ENCODE results near the gene PHYKPL.

Gene PHYKPL

GRCh38 chr5:178212241-178213002 is 20.2 kb downstream of the PHYKPL start:
- H3K9me3 ChIP-seq (replicated peaks in 1 of 11) = no peaks in the 10 kb centered on the region
- peaks cover 95 to 100% (median 100%) of the 10 kb centered on the region in 11 experiments for H4K20me1 ChIP-seq
- no peak for TF ChIP-seq Cebpa-rat (IDR thresholded peaks at IDR 0.05)
- H3K9ac ChIP-seq = peak overlapping the region in 2 of 11 experiments; percentile 32 to 34; a peak in 4 of 22 replicates
- peaks cover 15 to 55% (median 36%) of the 10 kb centered on the region in 10 experiments for H3K4me1 ChIP-seq
- H3K4me2 ChIP-seq = no peak overlapping the region
- no peak overlapping the region for H3K4me3 ChIP-seq
- no peak overlapping the region; a peak in 1 of 22 replicates for H3K27ac ChIP-seq
- H3K36me3 ChIP-seq = peaks cover 98 to 100% (median 100%) of the 10 kb centered on the region in 11 experiments
- no peaks in the 10 kb centered on the region for H3K27me3 ChIP-seq

- H3K27ac ChIP-seq = no peak overlapping the region
- H3K27me3 ChIP-seq = no peaks in the 10 kb centered on the region
- no peak overlapping the region for H3K4me2 ChIP-seq
- peaks cover 100% of the 10 kb centered on the region in 11 experiments for H4K20me1 ChIP-seq
- H3K36me3 ChIP-seq = peaks cover 99 to 100% (median 100%) of the 10 kb centered on the region in 11 experiments
- H3K9ac ChIP-seq = no peak overlapping the region; a peak in 1 of 22 replicates
- TF ChIP-seq Cebpa-rat (IDR thresholded peaks at IDR 0.05) = no peak
- H3K4me3 ChIP-seq = no peak overlapping the region
- H3K4me1 ChIP-seq = peaks cover 26 to 61% (median 44%) of the 10 kb centered on the region in 10 experiments
- no peaks in the 10 kb centered on the region for H3K9me3 ChIP-seq (replicated peaks in 1 of 11)
Measured at GRCh38 chr5:178211095-178212048, 21.2 kb downstream of the PHYKPL start.

DNA sequence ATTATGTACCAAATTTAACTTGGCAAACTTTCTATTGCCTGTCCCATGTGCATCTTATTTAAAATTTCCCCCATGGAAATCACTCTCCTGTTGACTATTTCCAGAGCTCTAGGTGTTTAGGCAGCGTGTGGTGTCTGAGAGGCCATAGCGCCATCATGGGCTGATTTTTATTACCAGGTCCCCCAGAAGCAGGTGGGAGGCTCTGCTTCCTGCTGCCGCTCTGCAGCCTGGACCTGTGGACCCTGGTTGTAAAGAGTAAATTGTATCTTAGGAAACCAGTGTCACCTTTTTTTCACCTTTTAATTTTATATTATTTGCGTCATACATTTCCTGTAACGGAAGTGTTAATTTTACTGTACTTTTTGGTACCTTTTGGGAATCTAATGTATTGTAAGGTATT is 21.9 kb downstream of the PHYKPL start:
- Histone ChIP-seq H3K9me3 (replicated peaks in 1 of 11) (no peaks in the 10 kb centered on the region; a peak in 2 of 22 replicates), H3K27ac (no peak overlapping the region), H3K4me1 (peaks cover 30 to 60% (median 43%) of the 10 kb centered on the region in 10 experiments), H4K20me1 (peaks cover 100% of the 10 kb centered on the region in 11 experiments), H3K4me2 (no peak overlapping the region), H3K27me3 (no peaks in the 10 kb centered on the region), H3K4me3 (no peak overlapping the region), H3K36me3 (peaks cover 97 to 100% (median 100%) of the 10 kb centered on the region in 11 experiments), H3K9ac (no peak overlapping the region)
- no peak for TF ChIP-seq Cebpa-rat (IDR thresholded peaks at IDR 0.05)

GRCh38 chr5:178210073-178210535 is 22.5 kb downstream of the PHYKPL start:
- Histone ChIP-seq H3K9me3 (replicated peaks in 1 of 11) (no peaks in the 10 kb centered on the region; a peak in 3 of 22 replicates), H3K4me2 (no peak overlapping the region; a peak in 1 of 22 replicates), H3K9ac (peak overlapping the region in 3 of 11 experiments; percentile 13 to 21 (median 19); a peak in 1 of 22 replicates), H4K20me1 (peaks cover 99 to 100% (median 100%) of the 10 kb centered on the region in 11 experiments), H3K27ac (no peak overlapping the region), H3K36me3 (peaks cover 91 to 100% (median 100%) of the 10 kb centered on the region in 11 experiments), H3K4me1 (peaks cover 25 to 54% (median 38%) of the 10 kb centered on the region in 10 experiments), H3K4me3 (no peak overlapping the region), H3K27me3 (no peaks in the 10 kb centered on the region)
- TF ChIP-seq Cebpa-rat (IDR thresholded peaks at IDR 0.05) = no peak

DNA sequence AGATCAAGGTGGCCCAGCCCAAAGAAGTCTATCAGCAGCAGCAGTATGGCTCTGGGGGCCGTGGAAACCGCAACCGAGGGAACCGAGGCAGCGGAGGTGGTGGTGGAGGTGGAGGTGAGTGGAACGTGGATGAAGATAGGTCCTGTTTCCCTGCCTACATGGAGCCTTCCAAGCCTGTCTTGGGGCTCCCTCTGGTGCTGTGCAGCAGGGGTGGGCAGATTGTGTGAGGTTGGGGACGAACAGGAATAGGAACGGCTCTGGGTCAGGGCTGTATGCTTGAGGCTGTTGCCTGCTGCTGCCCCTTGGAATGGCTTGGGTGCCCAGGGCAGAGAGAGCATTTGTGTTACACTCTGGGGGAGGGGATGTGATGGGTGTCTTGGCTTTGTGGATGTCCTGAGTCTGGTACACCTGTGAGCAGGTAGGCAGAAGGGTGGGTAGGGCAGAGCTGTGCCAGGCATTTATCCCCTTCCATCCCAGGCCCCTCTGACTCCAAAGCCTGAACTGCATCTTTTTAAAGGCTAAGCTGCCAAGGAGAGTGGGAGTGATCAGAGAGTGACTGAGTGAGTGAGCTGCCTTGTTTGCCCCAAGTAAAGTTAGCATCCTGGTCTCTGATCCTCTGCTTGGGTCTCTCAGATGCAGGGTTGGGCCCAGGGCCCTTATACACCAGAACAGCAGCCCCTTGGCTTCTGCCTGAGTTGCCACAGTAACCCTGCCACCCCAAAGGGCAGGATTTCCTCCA is 23.1 kb downstream of the PHYKPL start:
- Histone ChIP-seq H3K9me3 (replicated peaks in 1 of 11) (no peaks in the 10 kb centered on the region; a peak in 4 of 22 replicates), H3K36me3 (peaks cover 85 to 97% (median 94%) of the 10 kb centered on the region in 11 experiments), H3K27ac (no peak overlapping the region), H3K9ac (peak overlapping the region in 3 of 11 experiments; percentile 19 to 37 (median 21); a peak in 3 of 22 replicates), H4K20me1 (peaks cover 93 to 100% (median 100%) of the 10 kb centered on the region in 11 experiments), H3K27me3 (no peaks in the 10 kb centered on the region), H3K4me1 (peaks cover 24 to 49% (median 34%) of the 10 kb centered on the region in 10 experiments), H3K4me3 (no peak overlapping the region), H3K4me2 (no peak overlapping the region; a peak in 2 of 22 replicates)
- no peak for TF ChIP-seq Cebpa-rat (IDR thresholded peaks at IDR 0.05)

DNA sequence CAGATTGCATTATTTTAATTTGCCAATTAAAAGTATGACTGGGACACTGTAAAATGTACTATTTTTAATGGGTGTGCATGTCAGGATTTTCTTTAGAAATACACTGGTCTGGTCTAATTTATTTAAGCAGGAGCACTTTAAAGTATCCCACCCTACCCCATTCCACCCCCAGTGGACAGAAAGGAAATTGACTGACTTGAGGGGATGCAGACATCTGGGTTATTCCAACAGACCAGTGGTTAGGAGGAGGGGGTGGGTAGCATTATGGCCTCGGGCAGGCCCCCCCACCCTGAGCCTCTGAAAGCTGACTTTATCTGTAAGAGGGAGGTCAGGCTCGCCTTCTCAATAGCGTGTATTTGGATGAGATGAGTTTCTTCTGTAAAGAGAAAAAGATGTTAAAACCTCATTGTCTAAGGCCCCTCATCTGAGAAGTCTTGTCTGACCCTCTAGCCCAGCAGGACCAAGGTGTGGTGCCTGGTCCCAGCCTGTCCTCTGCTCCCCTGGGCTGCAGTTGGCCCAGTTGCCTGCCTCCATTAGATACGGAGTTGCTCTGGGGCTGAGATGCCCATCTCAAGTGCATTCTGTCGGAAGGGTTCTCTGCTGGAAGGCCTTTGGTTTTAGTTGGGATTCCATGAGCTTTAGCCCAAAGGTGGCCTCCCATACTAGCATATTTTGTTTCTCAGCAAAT is 23.9 kb downstream of the PHYKPL start:
- peak overlapping the region in 3 of 11 experiments; percentile 94 to 98 (median 96); a peak in 7 of 22 replicates for H3K4me2 ChIP-seq

GRCh38 chr5:178207917-178208280 is 24.7 kb downstream of the PHYKPL start:
- Histone ChIP-seq H3K36me3 (peaks cover 69 to 81% (median 78%) of the 10 kb centered on the region in 11 experiments), H3K9me3 (replicated peaks in 1 of 11) (no peaks in the 10 kb centered on the region; a peak in 4 of 22 replicates), H3K4me1 (peaks cover 24 to 46% (median 31%) of the 10 kb centered on the region in 10 experiments), H3K27ac (no peak overlapping the region), H3K4me3 (peak overlapping the region in 5 of 10 experiments; percentile 28 to 100 (median 100); a peak in 5 of 20 replicates), H3K9ac (peak overlapping the region in 9 of 11 experiments; percentile 2 to 100 (median 99); a peak in 10 of 22 replicates), H3K4me2 (peak overlapping the region; percentile 84 to 98 (median 95)), H3K27me3 (no peaks in the 10 kb centered on the region), H4K20me1 (peaks cover 77 to 85% (median 84%) of the 10 kb centered on the region in 11 experiments)
- TF ChIP-seq Cebpa-rat (IDR thresholded peaks at IDR 0.05) = no peak

More for the DNA sequence above, 23.9 kb downstream of the PHYKPL start:
- Histone ChIP-seq H3K36me3 (peaks cover 77 to 89% (median 86%) of the 10 kb centered on the region in 11 experiments), H3K9me3 (replicated peaks in 1 of 11) (no peaks in the 10 kb centered on the region; a peak in 4 of 22 replicates), H3K9ac (peak overlapping the region in 1 of 11 experiments; percentile 37; a peak in 1 of 22 replicates), H3K27ac (no peak overlapping the region), H3K27me3 (no peaks in the 10 kb centered on the region), H3K4me3 (no peak overlapping the region), H4K20me1 (peaks cover 85 to 93% (median 92%) of the 10 kb centered on the region in 11 experiments), H3K4me1 (peaks cover 24 to 49% (median 33%) of the 10 kb centered on the region in 10 experiments)
- TF ChIP-seq Cebpa-rat (IDR thresholded peaks at IDR 0.05) = no peak

Data from BLaER1 treated with 17β-estradiol and CSF1 and Interleukin-3, amounts not matched to agents 10 nM and 100 nM (cell line).